Measurements from ENCODE around the gene SRSF11. TPM values are rescaled to one million over a fixed set of nuclear protein-coding genes. Genes with fewer than 3 reads are reported as not detected.
A peak's percentile ranks its signal among the peaks of the same experiment; 100 is the strongest.

The SRSF11 gene
- total and polyA plus RNA-seq, 5 experiments from 2014 or later, result 75.7 to 412 (median 94.6) TPM

DNA sequence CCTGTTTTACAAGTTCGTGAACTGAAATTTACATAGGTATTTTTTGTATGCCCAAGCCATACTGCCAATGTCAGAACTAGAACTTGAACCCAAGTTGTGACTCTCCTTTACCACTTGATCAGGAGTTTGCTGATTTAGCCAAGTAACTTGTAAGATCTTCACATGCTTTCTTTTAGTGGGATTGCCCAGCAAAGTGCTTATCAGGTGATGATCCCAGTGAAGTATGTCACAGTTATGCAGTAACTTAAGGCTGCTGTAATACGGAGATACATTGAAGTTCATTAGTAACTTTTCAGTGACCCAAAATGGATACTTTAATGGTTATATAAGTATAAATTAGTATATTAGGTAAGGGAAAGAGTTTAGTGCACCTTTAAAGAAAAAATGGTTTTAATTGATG is 3.8 kb downstream of the SRSF11 start:
- Mint-ChIP-seq H3K4me1 (peaks cover 13 to 70% (median 57%) of the 10 kb centered on the region in 4 donors), H3K9me3 (no peaks in the 10 kb centered on the region), H3K27me3 (no peaks in the 10 kb centered on the region), H3K27ac (peak overlapping the region in 4 of 10 donors; percentile 3 to 96 (median 62)), H3K36me3 (peaks cover 0 to 52% (median 9%) of the 10 kb centered on the region in 3 donors), H3K4me3 (peak overlapping the region in 3 of 10 donors; percentile 2 to 92 (median 90))
- ATAC-seq (no peak), DNase-seq (no peak)
- POLR2A ChIA-PET, result no interaction called here

DNA sequence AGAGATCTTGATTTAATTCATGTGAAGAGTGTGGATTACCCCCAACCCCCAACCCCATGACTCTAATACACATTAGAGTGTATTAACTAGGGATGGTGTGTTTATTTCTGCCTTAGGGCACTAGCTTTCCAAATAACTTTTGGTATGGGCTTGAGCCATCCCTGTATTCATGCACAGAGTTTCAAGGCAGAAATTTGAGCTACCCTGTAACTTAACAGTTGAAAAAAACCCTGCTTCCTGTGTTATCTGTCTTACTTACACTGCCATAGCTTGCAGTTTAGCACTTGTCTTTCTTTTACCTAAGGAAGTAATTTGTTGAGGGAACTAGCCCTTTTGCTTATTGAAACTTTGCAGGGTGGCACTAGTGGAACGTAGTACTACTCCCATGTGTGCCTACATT is 6.3 kb downstream of the SRSF11 start:
- POLR2A ChIA-PET, result interaction anchor here (1.2 kb wide), 1 partner anchor 9 kb away, joined by 3 read pairs; no protein-coding TSS in a partner anchor
- H3K36me3 Mint-ChIP-seq, result peaks cover 0 to 76% (median 13%) of the 10 kb centered on the region in 3 donors
- no peaks in the 10 kb centered on the region for H3K9me3 Mint-ChIP-seq
- peak overlapping the region in 6 of 10 donors; percentile 2 to 33 (median 18) for H3K4me3 Mint-ChIP-seq
- peaks cover 14 to 57% (median 50%) of the 10 kb centered on the region in 4 donors for H3K4me1 Mint-ChIP-seq
- ATAC-seq, result peak; percentile 32 to 47
- no peak for DNase-seq
- peak overlapping the region in 8 of 10 donors; percentile 6 to 78 (median 36) for H3K27ac Mint-ChIP-seq
- no peaks in the 10 kb centered on the region for H3K27me3 Mint-ChIP-seq

DNA sequence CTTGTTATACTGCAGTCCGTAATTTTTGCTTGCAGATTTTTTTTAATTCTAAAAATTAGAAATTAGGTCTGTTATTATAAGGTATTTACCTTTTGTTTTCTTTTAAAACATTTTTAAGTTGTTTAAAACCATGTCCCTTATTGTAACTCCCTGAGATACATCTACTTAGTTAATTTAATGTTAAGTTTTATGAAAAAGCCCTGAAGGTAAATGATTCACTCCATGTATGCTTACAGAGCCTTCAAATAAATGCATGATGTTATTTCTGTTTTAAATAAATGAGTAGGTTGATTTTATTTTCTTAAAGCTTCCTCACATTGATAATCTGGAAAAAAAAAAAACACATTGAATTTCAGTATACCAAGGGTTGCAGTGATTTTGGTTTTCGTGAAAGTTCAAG is 7.5 kb downstream of the SRSF11 start:
- POLR2A ChIA-PET, result interaction anchor here (1.0 kb wide), 1 partner anchor 126 kb away, joined by 3 read pairs; the partner anchor contains the start of gene ANKRD13C
- Mint-ChIP-seq H3K4me3 (peak overlapping the region in 1 of 10 donors; percentile 31), H3K27me3 (no peaks in the 10 kb centered on the region), H3K9me3 (no peaks in the 10 kb centered on the region), H3K27ac (no peak overlapping the region), H3K36me3 (peaks cover 0 to 77% (median 12%) of the 10 kb centered on the region in 3 donors), H3K4me1 (peaks cover 10 to 50% (median 40%) of the 10 kb centered on the region in 4 donors)
- DNase-seq, result no peak
- ATAC-seq, result no peak

DNA sequence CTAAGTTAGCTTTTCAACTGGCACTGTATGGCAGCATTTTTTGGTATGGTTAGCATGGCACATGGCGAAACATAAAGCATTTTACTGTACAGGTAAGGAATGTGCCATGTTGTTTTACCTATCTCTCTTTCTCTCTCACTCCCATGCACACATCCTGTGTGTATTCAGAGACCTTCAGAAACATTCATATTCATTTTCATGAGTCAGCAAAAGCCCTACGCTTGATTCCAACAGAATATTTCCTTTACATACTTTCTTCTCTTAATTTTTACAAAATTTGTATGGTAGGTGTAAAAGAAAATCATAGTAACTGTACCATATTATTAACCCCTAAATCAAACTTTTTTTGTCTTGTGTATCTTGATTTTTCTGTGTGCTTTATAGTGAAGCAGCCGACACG is 10.3 kb downstream of the SRSF11 start:
- Mint-ChIP-seq H3K9me3 (no peaks in the 10 kb centered on the region), H3K4me1 (peaks cover 8 to 42% (median 23%) of the 10 kb centered on the region in 4 donors), H3K27me3 (no peaks in the 10 kb centered on the region), H3K27ac (no peak overlapping the region), H3K36me3 (peaks cover 0 to 85% (median 15%) of the 10 kb centered on the region in 3 donors), H3K4me3 (no peak overlapping the region)
- POLR2A ChIA-PET, result interaction anchor here (2.1 kb wide), 1 partner anchor 10 kb away, joined by 8 read pairs; the partner anchor contains the start of gene SRSF11
- no peak for DNase-seq
- ATAC-seq, result no peak

DNA sequence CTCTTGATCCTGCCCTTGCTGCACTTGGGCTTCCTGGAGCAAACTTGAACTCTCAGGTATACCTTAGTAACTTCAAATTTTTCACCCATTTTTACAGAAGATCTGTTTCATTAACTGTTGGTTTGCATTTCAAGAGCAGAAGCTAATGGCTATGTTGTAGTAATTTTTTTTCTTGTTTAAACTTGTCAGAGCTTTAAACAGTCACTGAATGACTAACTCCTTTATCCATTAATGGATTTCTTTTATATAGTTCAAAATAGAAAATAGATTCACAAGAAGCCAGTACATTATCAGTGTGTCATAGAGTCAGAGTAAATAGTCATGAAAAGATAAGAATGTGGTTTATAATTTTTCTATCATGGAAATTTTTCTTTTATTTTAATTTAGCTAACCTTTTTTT is 13.6 kb downstream of the SRSF11 start:
- Mint-ChIP-seq H3K27me3 (no peaks in the 10 kb centered on the region), H3K9me3 (no peaks in the 10 kb centered on the region), H3K27ac (peak overlapping the region in 1 of 10 donors; percentile 4), H3K4me3 (no peak overlapping the region), H3K36me3 (peaks cover 0 to 97% (median 18%) of the 10 kb centered on the region in 3 donors), H3K4me1 (peaks cover 5 to 14% (median 9%) of the 10 kb centered on the region in 4 donors)
- ATAC-seq (no peak), DNase-seq (no peak)
- POLR2A ChIA-PET, result interaction anchor here (0.6 to 1.0 kb wide), 2 partner anchors 13 to 46 kb away, joined by 3 to 5 read pairs; partner anchors contain the start of gene SRSF11

DNA sequence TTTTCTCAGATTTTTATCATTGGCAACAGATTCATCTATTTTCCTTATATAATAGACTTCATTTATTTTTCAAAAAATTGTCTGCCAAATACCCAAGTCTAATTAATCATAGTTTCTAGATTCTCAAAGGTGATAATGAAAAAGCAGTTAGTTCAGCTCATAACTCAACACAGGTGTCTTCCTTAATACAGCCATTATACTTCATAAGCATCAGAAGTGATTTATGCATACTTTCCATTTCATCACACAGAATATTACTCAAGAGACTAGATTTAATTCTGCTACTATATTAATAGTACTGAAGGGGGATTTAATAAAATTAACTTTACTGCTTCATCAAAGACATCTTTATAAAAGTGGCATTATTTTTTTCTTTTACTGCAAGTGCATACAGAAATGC is 18.8 kb downstream of the SRSF11 start:
- DNase-seq, result no peak

DNA sequence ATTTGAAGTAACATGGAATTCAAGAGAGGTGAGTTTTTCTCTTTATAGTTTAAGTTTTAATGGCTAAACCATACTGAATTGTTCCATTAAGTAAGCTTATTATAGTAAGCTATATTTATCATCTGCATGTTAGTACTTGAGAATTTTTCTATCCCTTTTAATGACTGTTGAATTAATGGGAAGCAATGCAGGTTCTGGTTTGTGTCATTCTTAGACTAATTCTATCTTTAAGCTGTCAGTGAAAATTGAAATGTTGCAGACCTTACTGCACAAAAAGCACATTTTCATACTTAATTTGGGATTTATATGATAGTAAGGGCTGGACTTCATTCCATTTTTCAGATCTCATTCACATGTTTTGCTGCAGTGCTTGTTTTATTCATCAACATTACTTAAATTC is 25.9 kb downstream of the SRSF11 start:
- Mint-ChIP-seq H3K27ac (peak overlapping the region in 3 of 10 donors; percentile 0 to 53 (median 44)), H3K36me3 (peaks cover 22 to 96% (median 33%) of the 10 kb centered on the region in 3 donors), H3K9me3 (no peaks in the 10 kb centered on the region), H3K27me3 (no peaks in the 10 kb centered on the region), H3K4me1 (peaks cover 0 to 20% (median 11%) of the 10 kb centered on the region in 4 donors), H3K4me3 (no peak overlapping the region)
- ATAC-seq, result no peak
- POLR2A ChIA-PET, result no interaction called here
- DNase-seq, result no peak

More for the DNA sequence above, 18.8 kb downstream of the SRSF11 start:
- ATAC-seq, result no peak
- Mint-ChIP-seq H3K27me3 (no peaks in the 10 kb centered on the region), H3K36me3 (peaks cover 10 to 97% (median 22%) of the 10 kb centered on the region in 3 donors), H3K4me1 (peaks cover 6 to 11% (median 6%) of the 10 kb centered on the region in 4 donors), H3K4me3 (no peak overlapping the region), H3K9me3 (no peaks in the 10 kb centered on the region), H3K27ac (peak overlapping the region in 2 of 10 donors; percentile 27 to 32)
- POLR2A ChIA-PET, result no interaction called here

DNA sequence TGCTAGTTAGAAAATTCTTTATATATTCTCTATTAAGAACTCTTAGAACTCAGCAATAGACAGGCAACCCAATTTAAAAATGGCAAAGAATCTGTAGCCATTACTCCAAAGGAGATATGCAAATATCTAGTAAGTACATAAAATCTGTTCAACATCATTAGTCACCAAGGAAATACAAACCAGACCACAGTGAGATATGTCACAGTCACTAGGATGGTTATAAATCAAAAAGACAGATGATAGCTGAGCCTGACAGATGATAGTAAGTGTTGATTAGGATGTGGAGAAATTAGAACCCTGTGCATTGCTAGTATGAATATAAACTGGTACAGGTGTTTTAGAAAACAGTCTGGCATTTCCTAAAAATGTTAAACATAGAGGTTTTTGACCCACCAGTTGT is 26.6 kb downstream of the SRSF11 start:
- H3K27me3 Mint-ChIP-seq, result no peaks in the 10 kb centered on the region
- H3K9me3 Mint-ChIP-seq, result no peaks in the 10 kb centered on the region
- peaks cover 0 to 20% (median 10%) of the 10 kb centered on the region in 4 donors for H3K4me1 Mint-ChIP-seq
- DNase-seq (no peak), ATAC-seq (no peak)
- H3K36me3 Mint-ChIP-seq, result peaks cover 22 to 92% (median 33%) of the 10 kb centered on the region in 3 donors
- POLR2A ChIA-PET, result no interaction called here
- H3K27ac Mint-ChIP-seq, result peak overlapping the region in 1 of 10 donors; percentile 64
- H3K4me3 Mint-ChIP-seq, result no peak overlapping the region

DNA sequence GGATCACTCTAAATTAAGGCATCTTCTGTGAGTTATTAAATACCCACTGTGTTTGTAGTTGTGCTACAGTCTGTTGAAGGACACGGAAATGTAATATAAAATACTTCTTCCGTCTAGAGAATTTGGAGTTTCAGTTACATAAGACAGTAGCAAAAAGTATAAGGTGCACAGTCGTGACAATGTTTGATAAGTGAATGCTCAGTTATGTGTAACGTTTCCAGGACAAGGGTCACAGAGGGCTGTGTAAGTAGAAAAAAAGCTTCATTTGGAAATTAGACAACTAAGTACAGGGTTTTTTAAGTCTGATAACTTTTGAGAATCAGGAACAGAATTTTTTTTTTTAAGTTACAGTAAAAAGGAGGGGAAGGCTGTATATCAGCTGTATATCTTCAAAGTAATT is 27.5 kb downstream of the SRSF11 start:
- H3K36me3 Mint-ChIP-seq, result peaks cover 22 to 84% (median 29%) of the 10 kb centered on the region in 3 donors
- ATAC-seq, result no peak
- H3K9me3 Mint-ChIP-seq, result no peaks in the 10 kb centered on the region
- H3K27ac Mint-ChIP-seq, result peak overlapping the region in 3 of 10 donors; percentile 53 to 71 (median 64)
- H3K4me1 Mint-ChIP-seq, result peaks cover 0 to 20% (median 9%) of the 10 kb centered on the region in 4 donors
- no peaks in the 10 kb centered on the region for H3K27me3 Mint-ChIP-seq
- POLR2A ChIA-PET, result no interaction called here
- no peak overlapping the region for H3K4me3 Mint-ChIP-seq
- no peak for DNase-seq

DNA sequence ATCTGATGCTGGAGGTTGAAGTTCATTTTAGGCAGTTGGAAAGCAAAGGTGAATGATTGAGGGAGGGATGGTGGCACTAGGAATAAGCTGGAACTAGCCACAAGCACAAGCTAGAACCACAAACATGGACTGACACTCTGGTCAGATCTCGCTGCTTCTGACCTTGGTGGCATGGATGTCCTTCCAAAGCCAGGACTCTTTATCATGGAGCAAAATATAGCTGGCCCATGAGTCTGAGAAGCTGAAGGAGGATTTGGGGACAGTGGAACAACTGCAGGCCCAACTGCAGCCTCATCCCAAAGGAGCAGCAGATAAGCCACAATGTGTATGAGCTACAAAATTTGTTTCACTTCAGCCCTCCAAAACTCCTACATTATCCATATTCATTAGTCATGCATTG is 35.5 kb downstream of the SRSF11 start:
- H3K4me3 Mint-ChIP-seq, result no peak overlapping the region
- H3K27me3 Mint-ChIP-seq, result no peaks in the 10 kb centered on the region
- H3K9me3 Mint-ChIP-seq, result no peaks in the 10 kb centered on the region
- ATAC-seq (no peak), DNase-seq (no peak)
- POLR2A ChIA-PET, result no interaction called here
- H3K4me1 Mint-ChIP-seq, result no peaks in the 10 kb centered on the region
- H3K27ac Mint-ChIP-seq, result no peak overlapping the region
- H3K36me3 Mint-ChIP-seq, result peaks cover 0 to 11% (median 0%) of the 10 kb centered on the region in 3 donors

DNA sequence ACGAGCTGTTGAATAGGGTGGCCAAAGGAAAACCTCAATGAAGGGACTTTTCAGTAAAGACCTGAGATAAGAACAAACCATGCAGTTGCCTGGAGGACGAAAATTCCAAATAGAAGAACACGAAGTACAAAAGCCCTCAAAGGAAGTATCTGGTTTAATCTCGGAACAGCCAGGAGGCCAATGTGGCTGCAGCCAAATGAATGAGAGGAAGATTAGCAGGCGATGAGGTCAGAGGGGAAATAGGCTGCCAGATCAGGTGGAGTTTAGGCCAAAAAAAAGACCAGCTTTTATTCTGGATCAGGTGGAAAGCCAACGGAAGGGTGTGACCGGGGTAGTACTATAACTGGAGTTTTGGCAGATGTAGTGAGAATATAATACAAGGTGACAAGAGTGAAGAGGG is 43.7 kb downstream of the SRSF11 start:
- peaks cover 0 to 4% (median 0%) of the 10 kb centered on the region in 9 donors for H3K9me3 Mint-ChIP-seq
- DNase-seq (no peak), ATAC-seq (no peak)
- H3K27ac Mint-ChIP-seq, result peak overlapping the region in 8 of 10 donors; percentile 4 to 77 (median 53)
- no peaks in the 10 kb centered on the region for H3K27me3 Mint-ChIP-seq
- POLR2A ChIA-PET, result interaction anchor here (0.6 kb wide), 1 partner anchor 14 kb away, joined by 3 read pairs; no protein-coding TSS in a partner anchor
- peaks cover 9 to 65% (median 35%) of the 10 kb centered on the region in 3 donors for H3K36me3 Mint-ChIP-seq
- peaks cover 0 to 3% (median under 1%) of the 10 kb centered on the region in 4 donors for H3K4me1 Mint-ChIP-seq
- H3K4me3 Mint-ChIP-seq, result no peak overlapping the region

DNA sequence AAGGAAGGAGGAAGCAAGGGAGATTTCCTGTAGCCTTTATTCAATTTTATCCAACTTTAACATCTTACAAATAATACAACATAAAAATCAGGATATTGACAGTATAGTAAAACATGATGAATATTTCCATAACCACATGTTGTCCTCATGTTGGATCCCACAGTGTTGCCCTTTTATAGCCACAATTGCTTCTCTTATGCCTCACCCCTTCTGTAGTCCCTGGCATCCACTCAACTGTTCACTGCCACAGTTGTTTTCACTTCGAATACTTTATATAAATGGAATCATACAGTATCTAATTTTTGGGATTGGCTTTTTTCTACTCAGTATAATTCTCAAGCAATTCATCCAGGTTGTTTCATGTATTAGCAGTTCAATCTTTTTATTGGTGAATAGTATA is 44.8 kb downstream of the SRSF11 start:
- H3K27ac Mint-ChIP-seq, result peak overlapping the region in 2 of 10 donors; percentile 18 to 67
- no peak overlapping the region for H3K4me3 Mint-ChIP-seq
- ATAC-seq (no peak), DNase-seq (no peak)
- H3K9me3 Mint-ChIP-seq, result peaks cover 0 to 4% (median 0%) of the 10 kb centered on the region in 9 donors
- H3K27me3 Mint-ChIP-seq, result no peaks in the 10 kb centered on the region
- H3K36me3 Mint-ChIP-seq, result peaks cover 9 to 72% (median 35%) of the 10 kb centered on the region in 3 donors
- POLR2A ChIA-PET, result no interaction called here
- H3K4me1 Mint-ChIP-seq, result peaks cover 0 to 3% (median under 1%) of the 10 kb centered on the region in 4 donors

DNA sequence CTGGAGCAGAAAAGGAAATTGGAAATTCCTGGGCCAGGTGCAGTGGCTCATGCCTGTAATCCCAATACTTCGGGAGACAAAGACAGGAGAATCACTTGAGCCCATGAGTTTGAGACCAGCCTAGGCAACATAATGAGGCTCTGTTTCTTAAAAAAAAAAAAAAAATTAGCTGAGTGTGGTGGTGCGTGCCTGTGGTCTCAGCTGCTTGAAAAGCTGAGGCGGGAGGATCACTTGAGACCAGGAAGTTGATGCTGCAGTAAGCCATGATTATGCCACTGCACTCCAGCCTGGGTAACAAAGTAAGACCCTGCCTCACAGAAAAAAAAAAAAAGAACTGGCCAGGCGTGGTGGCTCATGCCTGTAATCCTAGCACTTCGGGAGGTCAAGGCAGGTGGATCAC is 56.7 kb downstream of the SRSF11 start:
- Mint-ChIP-seq H3K4me3 (no peak overlapping the region), H3K9me3 (no peaks in the 10 kb centered on the region), H3K27me3 (no peaks in the 10 kb centered on the region), H3K27ac (peak overlapping the region in 2 of 10 donors; percentile 61 to 63), H3K4me1 (peaks cover 0 to 6% (median 2%) of the 10 kb centered on the region in 4 donors), H3K36me3 (peaks cover 0 to 74% (median 13%) of the 10 kb centered on the region in 3 donors)
- ATAC-seq (no peak), DNase-seq (no peak)
- POLR2A ChIA-PET, result no interaction called here
